Measurements from ENCODE around the gene MTHFD2L.

The MTHFD2L gene

DNA sequence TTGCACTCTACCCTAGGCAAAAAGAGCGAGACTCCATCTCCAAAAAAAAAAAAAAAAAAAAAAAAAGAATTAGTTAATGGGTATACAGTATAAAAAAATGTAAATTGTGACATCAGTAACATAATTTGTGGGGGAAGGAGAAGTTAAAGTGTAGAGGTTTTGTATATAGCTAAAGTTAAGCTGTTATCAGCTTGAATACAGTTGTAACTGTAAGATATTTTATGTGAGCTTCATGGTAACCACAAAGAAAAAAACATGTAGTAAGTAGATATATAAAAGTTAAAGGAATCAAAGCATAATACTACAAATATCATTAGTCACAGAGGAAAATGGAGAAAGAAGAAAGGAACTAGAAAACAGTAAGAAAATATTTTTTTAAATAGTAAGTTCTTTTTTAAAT, 97.2 kb downstream of the MTHFD2L start:
- TF ChIP-seq CTCF (IDR thresholded peaks at IDR 0.05), result no peak
- Mint-ChIP-seq H3K27ac (no peak overlapping the region), H3K36me3 (ENCODE audit: low read depth) (peaks cover 27% of the 10 kb centered on the region), H3K4me3 (no peak overlapping the region), H3K9me3 (peaks cover 22% of the 10 kb centered on the region), H3K27me3 (ENCODE audit: low read depth, poor library complexity) (no peaks in the 10 kb centered on the region), H3K4me1 (no peaks in the 10 kb centered on the region)
- no peak for DNase-seq

DNA sequence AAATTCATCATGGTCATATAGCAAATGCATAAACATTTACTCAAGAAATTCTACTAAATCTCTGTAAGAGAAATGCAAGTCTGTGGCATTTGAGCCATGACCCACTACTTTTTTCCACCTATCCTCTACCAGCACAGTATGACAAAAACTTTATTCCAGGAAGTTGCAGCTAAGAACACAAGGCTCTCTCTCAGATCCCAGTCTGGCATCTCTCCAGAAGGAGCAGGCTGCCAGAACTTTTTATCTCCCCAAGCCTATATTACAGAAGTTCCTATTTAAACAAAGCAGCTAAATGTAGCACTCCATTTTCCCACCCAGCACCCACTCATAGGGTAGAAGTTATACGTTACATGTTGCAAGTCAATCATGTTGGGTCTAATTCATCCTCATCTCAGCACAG, 101.0 kb downstream of the MTHFD2L start:
- H3K27ac Mint-ChIP-seq, result no peak overlapping the region
- H3K36me3 Mint-ChIP-seq (ENCODE audit: low read depth), result peaks cover 4% of the 10 kb centered on the region
- H3K9me3 Mint-ChIP-seq, result peaks cover 3% of the 10 kb centered on the region
- H3K4me3 Mint-ChIP-seq, result no peak overlapping the region
- DNase-seq, result no peak
- H3K27me3 Mint-ChIP-seq (ENCODE audit: low read depth, poor library complexity), result no peaks in the 10 kb centered on the region
- no peaks in the 10 kb centered on the region for H3K4me1 Mint-ChIP-seq
- TF ChIP-seq CTCF (IDR thresholded peaks at IDR 0.05), result no peak

DNA sequence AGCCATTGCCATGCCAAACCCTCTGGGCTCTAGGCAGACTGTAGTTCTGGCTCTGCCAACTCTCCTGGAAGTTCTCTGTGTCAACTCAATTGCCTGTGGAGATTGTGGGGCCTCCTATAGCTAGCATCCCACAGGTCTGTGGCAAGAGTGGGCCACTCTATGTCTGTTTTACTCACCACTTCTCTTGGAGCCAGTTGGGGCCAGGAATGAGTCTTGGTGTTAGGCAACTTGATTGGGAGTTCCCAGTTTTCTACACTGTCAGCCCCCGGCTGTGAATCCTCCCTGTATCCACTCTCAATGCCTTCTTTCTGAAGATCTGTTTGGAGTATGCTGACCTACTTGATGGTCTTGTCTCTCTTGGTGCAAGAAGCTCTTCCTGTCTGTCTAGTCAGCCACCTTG, 102.1 kb downstream of the MTHFD2L start:
- no peak overlapping the region for H3K4me3 Mint-ChIP-seq
- H3K36me3 Mint-ChIP-seq (ENCODE audit: low read depth), result no peaks in the 10 kb centered on the region
- TF ChIP-seq CTCF (IDR thresholded peaks at IDR 0.05), result no peak
- H3K27ac Mint-ChIP-seq, result no peak overlapping the region
- no peaks in the 10 kb centered on the region for H3K4me1 Mint-ChIP-seq
- no peaks in the 10 kb centered on the region for H3K27me3 Mint-ChIP-seq (ENCODE audit: low read depth, poor library complexity)
- no peaks in the 10 kb centered on the region for H3K9me3 Mint-ChIP-seq
- no peak for DNase-seq

GRCh38 chr4:74262522-74262921, 104.6 kb downstream of the MTHFD2L start:
- no peak for DNase-seq
- no peak overlapping the region for H3K27ac Mint-ChIP-seq

DNA sequence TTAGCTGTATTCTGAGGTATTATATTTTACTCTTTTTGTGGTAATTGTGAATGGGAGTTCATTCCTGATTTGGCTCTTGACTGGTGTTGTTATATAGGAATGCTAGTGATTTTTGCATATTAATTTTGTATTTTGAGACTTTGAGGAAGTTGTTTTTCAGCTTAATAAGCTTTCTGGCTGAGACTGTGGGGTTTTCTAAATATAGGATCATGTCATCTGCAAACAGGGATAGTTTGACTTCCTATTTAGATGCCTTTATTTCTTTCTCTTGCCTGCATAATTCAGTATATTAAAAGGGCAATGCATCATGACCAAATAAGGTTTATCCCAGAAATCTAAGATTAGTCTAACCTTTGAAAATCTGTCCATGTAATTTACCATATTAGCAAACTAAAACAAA, 105.6 kb downstream of the MTHFD2L start:
- Mint-ChIP-seq H3K36me3 (ENCODE audit: low read depth) (no peaks in the 10 kb centered on the region), H3K4me1 (no peaks in the 10 kb centered on the region), H3K4me3 (no peak overlapping the region), H3K9me3 (no peaks in the 10 kb centered on the region), H3K27ac (no peak overlapping the region), H3K27me3 (ENCODE audit: low read depth, poor library complexity) (no peaks in the 10 kb centered on the region)
- DNase-seq, result no peak
- TF ChIP-seq CTCF (IDR thresholded peaks at IDR 0.05), result no peak

More at GRCh38 chr4:74262522-74262921, 104.6 kb downstream of the MTHFD2L start:
- Mint-ChIP-seq H3K36me3 (ENCODE audit: low read depth) (no peaks in the 10 kb centered on the region), H3K9me3 (no peaks in the 10 kb centered on the region), H3K4me3 (no peak overlapping the region), H3K27me3 (ENCODE audit: low read depth, poor library complexity) (no peaks in the 10 kb centered on the region), H3K4me1 (no peaks in the 10 kb centered on the region)
- TF ChIP-seq CTCF (IDR thresholded peaks at IDR 0.05), result no peak

DNA sequence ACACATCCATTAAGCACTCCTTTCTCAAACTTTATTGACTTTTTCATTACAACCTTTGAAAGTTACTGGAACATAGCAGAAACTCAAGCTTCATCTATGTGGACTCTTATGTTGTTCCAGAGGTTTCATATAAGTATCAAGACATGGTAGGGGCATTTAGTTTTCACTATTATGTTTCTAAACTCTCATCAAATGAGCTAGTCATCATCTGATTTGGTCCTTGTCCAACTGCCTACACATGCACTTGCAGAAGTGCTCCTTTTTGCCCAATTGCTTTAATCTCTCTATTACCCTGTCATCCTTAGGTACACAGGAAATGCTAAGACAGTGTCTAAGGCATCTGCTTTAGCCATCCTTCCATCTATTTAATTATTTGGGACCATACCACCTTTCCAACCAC, 108.2 kb downstream of the MTHFD2L start:
- Mint-ChIP-seq H3K27me3 (ENCODE audit: low read depth, poor library complexity) (no peaks in the 10 kb centered on the region), H3K4me1 (no peaks in the 10 kb centered on the region), H3K4me3 (no peak overlapping the region), H3K36me3 (ENCODE audit: low read depth) (no peaks in the 10 kb centered on the region), H3K9me3 (no peaks in the 10 kb centered on the region), H3K27ac (no peak overlapping the region)
- TF ChIP-seq CTCF (IDR thresholded peaks at IDR 0.05), result no peak
- DNase-seq, result no peak
